Mesothelial cell of epicardium (in vitro differentiated cells): Measurements from ENCODE around the gene RGCC. TPM values are rescaled to one million over a fixed set of nuclear protein-coding genes. Genes with fewer than 3 reads are reported as not detected.

ENCODE experiments used
- DNase-seq, 2 experiments: peaks; one replicate each; pipeline ENCODE4 v3.0.0; 2021; ENCODE audit warnings: low spot score in 2 of 2; ENCODE audit not compliant: unreplicated experiment in 2 of 2
- H3K27ac Mint-ChIP-seq: 2 replicates; pipeline ENCODE4 v1.8.0; 2021; ENCODE audit warnings: mixed read lengths
- H3K27me3 Mint-ChIP-seq: 2 replicates; pipeline ENCODE4 v1.8.0; 2021; ENCODE audit warnings: low read depth, mixed read lengths
- H3K36me3 Mint-ChIP-seq: 2 replicates; pipeline ENCODE4 v1.8.0; 2021; ENCODE audit warnings: mixed read lengths
- H3K4me1 Mint-ChIP-seq: 2 replicates; pipeline ENCODE4 v1.8.0; 2021; ENCODE audit warnings: mixed read lengths
- H3K4me3 Mint-ChIP-seq: 2 replicates; pipeline ENCODE4 v1.8.0; 2021; ENCODE audit warnings: mild to moderate bottlenecking, moderate library complexity, mixed read lengths
- H3K9me3 Mint-ChIP-seq: 2 replicates; pipeline ENCODE4 v1.8.0; 2021; ENCODE audit warnings: mixed read lengths
- CTCF ChIP-seq: fragments of 200-600 bp; sonication (generic); IDR thresholded peaks from one replicate; pipeline ENCODE4 v1.5.0; 2021; ENCODE audit warnings: antibody characterized with exemption; ENCODE audit not compliant: unreplicated experiment
- total RNA-seq: library from RNA; stranded (reverse); gene quantifications from 3 replicates; pipeline ENCODE4 v1.2.1, GENCODE V29; 2021

The RGCC gene
- total RNA-seq, 1 donor from 2014 or later = 0.85 TPM

GRCh38 chr13:41455725-41456419 lies 1.5 kb upstream of the RGCC start:
- Mint-ChIP-seq H3K27me3 (peaks cover 75% of the 10 kb centered on the region), H3K4me1 (peaks cover 2% of the 10 kb centered on the region), H3K36me3 (no peaks in the 10 kb centered on the region), H3K4me3 (peak overlapping the region; percentile 61), H3K27ac (no peak overlapping the region), H3K9me3 (peaks cover 13% of the 10 kb centered on the region)
- no peak for TF ChIP-seq CTCF
- no peak for DNase-seq

GRCh38 chr13:41457589-41458186 lies 338 bp downstream of the RGCC start:
- Mint-ChIP-seq H3K36me3 (no peaks in the 10 kb centered on the region), H3K27me3 (peaks cover 83% of the 10 kb centered on the region), H3K4me3 (peak overlapping the region; percentile 55), H3K9me3 (peaks cover 2% of the 10 kb centered on the region), H3K27ac (no peak overlapping the region), H3K4me1 (peaks cover 2% of the 10 kb centered on the region)
- no peak for DNase-seq
- no peak for TF ChIP-seq CTCF

GRCh38 chr13:41458187-41458760 lies 924 bp downstream of the RGCC start:
- no peak for TF ChIP-seq CTCF
- H3K9me3 Mint-ChIP-seq = no peaks in the 10 kb centered on the region
- H3K4me1 Mint-ChIP-seq = peaks cover 2% of the 10 kb centered on the region
- peak in 1 of 2 experiments; percentile 48 for DNase-seq
- H3K36me3 Mint-ChIP-seq = no peaks in the 10 kb centered on the region
- H3K27ac Mint-ChIP-seq = no peak overlapping the region
- peaks cover 79% of the 10 kb centered on the region for H3K27me3 Mint-ChIP-seq
- H3K4me3 Mint-ChIP-seq = peak overlapping the region; percentile 55

GRCh38 chr13:41458761-41459431 lies 1.5 kb downstream of the RGCC start:
- Mint-ChIP-seq H3K27me3 (peaks cover 77% of the 10 kb centered on the region), H3K9me3 (no peaks in the 10 kb centered on the region)

More at GRCh38 chr13:41458761-41459431, 1.5 kb downstream of the RGCC start:
- no peak overlapping the region for H3K27ac Mint-ChIP-seq
- peak; percentile 40 for TF ChIP-seq CTCF
- no peaks in the 10 kb centered on the region for H3K36me3 Mint-ChIP-seq
- no peak for DNase-seq
- peaks cover 2% of the 10 kb centered on the region for H3K4me1 Mint-ChIP-seq
- peak overlapping the region; percentile 55 for H3K4me3 Mint-ChIP-seq
